Neutrophil (primary cell): ENCODE results near the gene CTNND2.

ENCODE experiments used
- H3K27ac ChIP-seq: fragments of 200-600 bp; sonication (generic); 2 replicates; pipeline ENCODE4 v1.5.1; 2016; ENCODE audit warnings: mild to moderate bottlenecking, moderate library complexity
- H3K27me3 ChIP-seq: fragments of 200-600 bp; sonication (generic); 2 replicates; pipeline ENCODE4 v1.6.0; 2016; ENCODE audit warnings: mild to moderate bottlenecking
- H3K36me3 ChIP-seq: fragments of 200-600 bp; sonication (generic); 2 replicates; pipeline ENCODE4 v1.5.1; 2017
- H3K4me1 ChIP-seq, 2 experiments: fragments of 200-600 bp in 1 of 2; sonication (generic) in 1 of 2; 1 replicate in 1 of 2; 2 replicates in 1 of 2; pipeline versions ENCODE4 v1.5.1 to v1.6.1; 2013 to 2016; ENCODE audit warnings: low read depth in 1 of 2, low read length in 1 of 2, mild to moderate bottlenecking in 1 of 2, moderate library complexity in 1 of 2; ENCODE audit not compliant: control insufficient read depth in 1 of 2, insufficient read depth in 1 of 2
- H3K4me3 ChIP-seq, 2 experiments: fragments of 200-600 bp in 1 of 2; sonication (generic) in 1 of 2; 1 replicate in 1 of 2; 2 replicates in 1 of 2; pipeline ENCODE4 v1.5.1; 2013 to 2016; ENCODE audit warnings: low read depth in 1 of 2, low read length in 1 of 2, mild to moderate bottlenecking in 1 of 2, moderate library complexity in 1 of 2
- H3K9me3 ChIP-seq: fragments of 200-600 bp; sonication (generic); 2 replicates; pipeline ENCODE4 v1.5.1; 2016
- TF ChIP-seq, protein P1 (sequence below): fragments of 200-600 bp; sonication (generic); IDR thresholded peaks from 2 replicates; pipeline ENCODE4 v1.5.1; 2016; ENCODE audit warnings: antibody characterized with exemption

Gene CTNND2

GRCh38 chr5:10985091-10985720 is 919.0 kb downstream of the CTNND2 start:
- Histone ChIP-seq H3K9me3 (no peaks in the 10 kb centered on the region), H3K36me3 (no peaks in the 10 kb centered on the region), H3K27me3 (peaks cover 10% of the 10 kb centered on the region), H3K4me3 (no peak overlapping the region), H3K4me1 (no peaks in the 10 kb centered on the region), H3K27ac (no peak overlapping the region)
- TF ChIP-seq, protein P1, sequence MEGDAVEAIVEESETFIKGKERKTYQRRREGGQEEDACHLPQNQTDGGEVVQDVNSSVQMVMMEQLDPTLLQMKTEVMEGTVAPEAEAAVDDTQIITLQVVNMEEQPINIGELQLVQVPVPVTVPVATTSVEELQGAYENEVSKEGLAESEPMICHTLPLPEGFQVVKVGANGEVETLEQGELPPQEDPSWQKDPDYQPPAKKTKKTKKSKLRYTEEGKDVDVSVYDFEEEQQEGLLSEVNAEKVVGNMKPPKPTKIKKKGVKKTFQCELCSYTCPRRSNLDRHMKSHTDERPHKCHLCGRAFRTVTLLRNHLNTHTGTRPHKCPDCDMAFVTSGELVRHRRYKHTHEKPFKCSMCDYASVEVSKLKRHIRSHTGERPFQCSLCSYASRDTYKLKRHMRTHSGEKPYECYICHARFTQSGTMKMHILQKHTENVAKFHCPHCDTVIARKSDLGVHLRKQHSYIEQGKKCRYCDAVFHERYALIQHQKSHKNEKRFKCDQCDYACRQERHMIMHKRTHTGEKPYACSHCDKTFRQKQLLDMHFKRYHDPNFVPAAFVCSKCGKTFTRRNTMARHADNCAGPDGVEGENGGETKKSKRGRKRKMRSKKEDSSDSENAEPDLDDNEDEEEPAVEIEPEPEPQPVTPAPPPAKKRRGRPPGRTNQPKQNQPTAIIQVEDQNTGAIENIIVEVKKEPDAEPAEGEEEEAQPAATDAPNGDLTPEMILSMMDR: no peak

- H3K36me3 ChIP-seq: no peaks in the 10 kb centered on the region
- TF ChIP-seq, protein P1: no peak
Observed at GRCh38 chr5:10984021-10984715, 920.1 kb downstream of the CTNND2 start.

DNA sequence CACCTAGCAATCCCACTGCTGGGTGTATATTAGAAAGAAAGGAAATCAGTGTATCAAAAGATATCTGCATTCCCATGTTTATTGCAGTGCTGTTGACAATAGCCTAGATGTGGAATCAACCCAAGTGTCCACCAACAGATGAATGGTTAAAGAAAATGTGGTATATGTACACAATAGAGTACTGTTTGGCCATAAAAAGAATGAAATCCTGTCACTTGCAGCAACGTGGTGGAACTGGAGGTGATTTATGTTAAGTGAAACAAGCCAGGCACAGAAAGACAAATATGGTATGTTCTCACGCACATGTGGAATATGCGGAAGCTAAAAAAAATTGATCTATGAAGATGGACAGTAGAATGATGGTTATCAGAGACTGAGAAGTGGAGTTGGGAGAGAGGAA is 921.6 kb downstream of the CTNND2 start:
- Histone ChIP-seq H3K4me3 (no peak overlapping the region), H3K27ac (no peak overlapping the region), H3K4me1 (no peaks in the 10 kb centered on the region), H3K9me3 (no peaks in the 10 kb centered on the region), H3K36me3 (no peaks in the 10 kb centered on the region), H3K27me3 (no peaks in the 10 kb centered on the region)
- TF ChIP-seq, protein P1: no peak

More at GRCh38 chr5:10984021-10984715, 920.1 kb downstream of the CTNND2 start:
- H3K9me3 ChIP-seq: no peaks in the 10 kb centered on the region
- H3K27me3 ChIP-seq: peaks cover 10% of the 10 kb centered on the region
- H3K27ac ChIP-seq: no peak overlapping the region
- H3K4me1 ChIP-seq: no peaks in the 10 kb centered on the region
- H3K4me3 ChIP-seq: no peak overlapping the region

DNA sequence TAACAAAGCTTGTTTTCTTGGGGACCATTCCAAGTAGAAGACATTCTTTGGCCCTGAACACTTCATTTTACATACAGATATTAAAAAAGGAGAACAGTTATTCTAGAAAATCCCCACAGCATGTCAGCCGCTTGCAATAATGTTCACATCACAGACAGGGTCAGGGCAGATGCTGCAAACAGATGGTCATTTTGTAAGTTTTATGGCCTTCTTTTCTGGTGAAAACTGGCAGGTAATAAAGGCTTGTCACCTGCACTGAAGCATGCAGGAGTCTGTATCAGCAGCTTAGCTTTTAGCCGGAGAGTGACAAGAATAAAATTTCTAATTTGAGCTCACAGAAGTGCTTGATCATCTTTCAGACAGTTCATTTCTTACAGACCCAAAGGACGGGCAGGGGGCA is 922.3 kb downstream of the CTNND2 start:
- Histone ChIP-seq H3K36me3 (no peaks in the 10 kb centered on the region), H3K4me3 (no peak overlapping the region), H3K27ac (no peak overlapping the region), H3K27me3 (no peaks in the 10 kb centered on the region), H3K4me1 (no peaks in the 10 kb centered on the region), H3K9me3 (no peaks in the 10 kb centered on the region)
- TF ChIP-seq, protein P1: no peak

DNA sequence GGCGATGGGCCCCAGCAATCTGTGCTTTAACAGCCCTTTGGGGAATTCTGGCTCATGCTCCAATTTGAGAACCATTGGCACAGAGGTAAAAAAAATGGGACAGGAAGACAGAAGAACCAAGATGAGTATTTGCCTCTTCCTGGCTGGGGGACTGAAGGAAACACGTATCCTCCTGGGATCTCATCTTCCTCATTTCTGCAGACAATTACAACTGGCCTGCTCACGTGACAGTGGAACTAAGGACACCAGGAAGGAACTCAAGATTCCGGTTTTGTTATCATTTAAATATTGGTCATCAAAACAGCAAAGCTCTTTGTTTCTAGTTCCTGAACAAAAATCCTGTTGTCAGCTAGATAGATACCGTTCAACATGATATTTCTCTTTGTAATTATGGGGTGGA is 927.2 kb downstream of the CTNND2 start:
- no peak overlapping the region for H3K4me3 ChIP-seq
- H3K27me3 ChIP-seq: no peaks in the 10 kb centered on the region
- no peak overlapping the region for H3K27ac ChIP-seq
- TF ChIP-seq, protein P1: no peak
- no peaks in the 10 kb centered on the region for H3K4me1 ChIP-seq
- H3K36me3 ChIP-seq: no peaks in the 10 kb centered on the region
- no peaks in the 10 kb centered on the region for H3K9me3 ChIP-seq
